Measurements from ENCODE around the gene MAP2K7.

- TF ChIP-seq EZH2phosphoT487 (IDR thresholded peaks at IDR 0.05; ENCODE audit: borderline replicate concordance) (no peak), CTCF (conservative IDR thresholded peaks at IDR 0.05; ENCODE audit: low read length) (no peak)
Observed at GRCh38 chr19:7885818-7886217, 17.9 kb upstream of the MAP2K7 start.

Measured in Loucy (cell line).